Medulla oblongata (tissue), 1 donor: ENCODE results near the gene YTHDC1.
A peak's percentile ranks its signal among the peaks of the same experiment; 100 is the strongest.

Source experiments
- DNase-seq: peaks from one replicate; pipeline ENCODE4 v3.0.0-alpha.2; 2015; ENCODE audit errors: extremely low spot score

YTHDC1 gene

DNA sequence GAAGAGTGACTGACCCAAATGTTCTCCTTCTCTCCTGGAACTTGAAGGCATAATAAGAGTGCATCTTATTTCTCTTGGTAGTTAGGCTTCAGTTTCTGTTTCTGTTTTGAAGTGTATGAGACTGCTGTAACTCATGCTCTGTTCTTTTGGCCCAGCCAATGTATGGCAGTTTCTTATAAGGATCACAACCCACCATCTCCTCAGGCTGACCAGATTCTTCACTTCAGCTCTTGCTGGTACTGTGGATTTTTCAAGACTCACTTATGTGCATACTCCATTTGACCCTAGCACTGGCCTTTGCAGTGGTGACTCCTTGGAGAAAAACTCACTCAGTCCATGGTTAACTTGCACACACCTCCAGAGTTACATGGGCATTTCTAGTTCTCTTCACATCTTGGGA, 9.6 kb upstream of the YTHDC1 start:
- no peak for DNase-seq

GRCh38 chr4:68358988-68359387, 9.1 kb upstream of the YTHDC1 start:
- no peak for DNase-seq

DNA sequence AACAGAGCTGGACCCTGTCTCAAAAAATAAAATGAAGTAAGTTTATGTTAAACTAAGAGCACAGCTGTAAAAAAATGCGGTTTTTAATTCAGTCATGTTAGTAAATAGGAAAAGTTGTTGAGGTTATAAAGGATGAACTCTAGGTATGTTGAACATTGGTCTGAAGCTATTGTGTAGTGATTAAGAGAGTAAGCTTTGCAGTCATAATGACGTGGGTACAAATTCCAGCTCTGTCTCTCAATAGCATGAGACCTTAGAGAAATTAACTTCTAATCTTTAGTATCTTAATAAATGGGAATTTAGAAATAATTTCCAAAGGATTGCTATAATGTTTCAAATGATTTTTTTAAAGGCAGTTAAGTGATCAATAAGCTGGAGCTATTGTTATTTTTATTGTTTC, 2.9 kb upstream of the YTHDC1 start:
- no peak for DNase-seq

- DNase-seq, result peak; percentile 61
These were observed 626 bp downstream of the YTHDC1 start for GRCh38 chr4:68349279-68349648.

DNA sequence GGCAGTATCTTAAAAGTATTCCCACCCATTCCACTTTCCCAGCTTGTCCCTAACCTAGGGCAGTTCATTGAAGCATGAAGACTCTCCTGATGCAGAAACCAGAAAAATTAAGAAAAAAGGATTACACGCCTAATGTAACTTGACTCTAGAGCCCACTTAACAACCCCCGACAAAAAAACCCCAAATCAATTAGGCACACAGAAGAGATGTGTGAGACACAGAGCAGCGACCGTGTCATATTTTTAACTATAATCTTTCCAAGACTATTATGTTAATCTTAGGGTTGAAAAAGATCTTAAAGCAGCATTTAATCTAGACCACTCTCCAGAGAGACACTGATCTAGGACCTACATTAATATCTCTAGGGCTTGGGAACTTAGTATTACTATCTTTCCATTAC, 1.3 kb downstream of the YTHDC1 start:
- DNase-seq, result no peak

GRCh38 chr4:68347845-68348244, 2.0 kb downstream of the YTHDC1 start:
- no peak for DNase-seq

GRCh38 chr4:68346461-68346860, 3.4 kb downstream of the YTHDC1 start:
- no peak for DNase-seq

GRCh38 chr4:68344785-68345184, 5.1 kb downstream of the YTHDC1 start:
- no peak for DNase-seq

GRCh38 chr4:68344049-68344448, 5.8 kb downstream of the YTHDC1 start:
- no peak for DNase-seq

GRCh38 chr4:68342134-68342533, 7.8 kb downstream of the YTHDC1 start:
- peak; percentile 27 for DNase-seq

GRCh38 chr4:68338625-68339024, 11.3 kb downstream of the YTHDC1 start:
- no peak for DNase-seq

DNA sequence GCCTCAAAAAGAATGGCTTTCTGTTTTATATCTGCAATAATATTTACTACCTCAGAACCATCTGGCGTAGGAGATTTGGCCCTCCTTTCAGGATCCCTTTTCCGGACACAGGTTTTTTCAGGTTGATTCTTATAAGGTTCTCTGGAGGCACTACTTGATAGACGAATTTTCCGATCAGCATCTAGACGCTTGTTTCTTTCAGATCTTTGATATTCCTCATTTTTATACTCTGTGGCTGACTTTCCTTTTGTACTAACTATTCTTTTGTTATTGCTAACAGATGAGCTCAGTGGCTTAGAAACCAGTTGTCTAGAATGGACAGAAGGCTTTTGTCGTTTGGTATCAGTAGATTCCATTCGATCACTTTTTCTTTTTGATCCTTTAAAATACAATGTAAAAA, 12.4 kb downstream of the YTHDC1 start:
- DNase-seq, result peak; percentile 25

DNA sequence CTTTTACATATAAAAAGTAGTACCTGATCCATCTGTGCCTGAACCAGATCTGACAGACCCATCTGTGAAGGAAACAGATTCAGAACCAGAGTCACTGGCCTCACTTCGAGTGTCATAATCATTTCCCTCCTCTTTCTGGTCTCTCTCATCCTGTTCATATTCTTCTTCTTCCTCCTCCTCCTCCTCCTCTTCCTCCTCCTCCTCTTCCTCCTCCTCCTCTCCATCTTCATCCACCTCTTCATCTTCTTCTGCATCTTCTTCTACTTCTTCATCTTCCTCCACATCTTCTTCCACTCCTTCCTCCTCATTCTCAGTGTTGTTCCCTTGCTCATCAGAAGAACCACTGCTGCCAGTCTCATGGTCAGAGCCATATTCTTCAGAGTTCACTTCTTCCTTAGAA, 12.9 kb downstream of the YTHDC1 start:
- DNase-seq, result no peak

DNA sequence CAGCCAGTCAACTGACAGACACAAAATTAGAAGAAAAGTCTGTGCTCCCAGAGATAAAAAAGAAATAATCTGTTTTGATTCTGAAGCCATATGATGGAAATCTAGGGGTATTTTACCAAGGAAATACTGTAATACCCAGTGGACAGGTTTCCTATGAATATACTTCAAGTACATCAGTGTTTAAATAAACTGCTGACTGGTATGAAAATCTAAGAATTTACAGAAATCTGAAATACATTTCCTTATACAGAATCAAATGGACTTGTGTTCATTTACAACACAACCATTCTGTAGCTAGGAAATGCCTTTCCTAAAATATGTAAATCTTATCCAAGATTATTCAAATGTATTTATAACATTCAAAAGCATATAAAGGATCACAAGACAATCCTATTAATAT, 13.4 kb downstream of the YTHDC1 start:
- DNase-seq, result no peak

DNA sequence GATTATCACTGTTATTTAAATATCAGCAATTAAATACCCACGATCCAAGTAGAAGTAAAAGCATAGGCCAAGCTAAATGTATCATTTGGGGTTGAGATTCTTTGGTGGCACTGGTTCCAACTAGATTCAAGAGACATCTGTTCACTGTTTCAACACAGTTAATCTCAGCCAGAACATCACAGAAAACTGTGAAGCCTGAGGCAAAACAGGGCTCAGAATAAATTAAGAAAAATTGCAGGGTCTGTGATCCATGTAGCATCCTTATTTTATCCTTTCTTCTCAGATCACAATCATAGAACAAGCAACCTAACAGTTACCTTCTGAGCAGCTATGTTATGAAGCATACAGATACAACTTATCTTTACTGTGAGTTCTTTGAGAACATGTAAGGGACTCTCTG, 23.7 kb downstream of the YTHDC1 start:
- DNase-seq, result no peak

- DNase-seq, result no peak
These were observed 25.2 kb downstream of the YTHDC1 start for GRCh38 chr4:68324519-68325262.

GRCh38 chr4:68319040-68319439, 30.9 kb downstream of the YTHDC1 start:
- no peak for DNase-seq

DNA sequence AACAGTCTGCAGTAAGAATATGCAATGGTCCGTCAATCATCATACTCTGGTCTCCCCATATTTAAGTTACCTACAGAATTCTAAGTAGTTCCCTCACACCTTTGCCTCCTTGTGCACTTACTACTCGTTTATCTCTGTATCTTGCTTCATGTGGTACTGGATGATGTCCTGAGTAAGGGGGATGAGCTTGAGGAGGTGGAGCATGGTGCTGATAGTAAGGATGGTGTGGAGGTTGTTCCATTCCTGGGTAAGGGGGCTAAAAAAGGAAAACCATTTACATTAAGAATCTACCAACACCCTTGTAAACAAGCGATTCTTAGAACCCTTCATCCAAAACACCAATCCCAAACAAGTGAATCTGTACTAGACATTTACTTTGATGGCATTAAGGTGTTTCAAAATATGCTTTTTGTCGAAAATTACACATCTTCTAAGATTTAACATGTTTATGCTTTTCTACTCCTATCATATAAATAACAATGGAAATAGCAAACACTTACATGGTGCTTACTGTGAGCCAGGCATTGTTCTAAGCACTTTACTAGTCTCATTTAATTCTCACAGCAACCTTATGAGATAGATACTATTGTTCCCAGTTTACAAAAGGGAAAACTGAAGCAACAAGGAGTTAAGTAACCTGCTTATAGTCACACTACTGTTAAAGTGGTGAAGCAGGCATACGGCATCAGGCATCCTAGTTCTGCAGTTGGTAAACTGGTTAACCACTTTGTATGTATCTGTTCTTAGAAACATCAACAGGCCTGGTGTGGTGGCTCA, 33.5 kb downstream of the YTHDC1 start:
- no peak for DNase-seq

DNA sequence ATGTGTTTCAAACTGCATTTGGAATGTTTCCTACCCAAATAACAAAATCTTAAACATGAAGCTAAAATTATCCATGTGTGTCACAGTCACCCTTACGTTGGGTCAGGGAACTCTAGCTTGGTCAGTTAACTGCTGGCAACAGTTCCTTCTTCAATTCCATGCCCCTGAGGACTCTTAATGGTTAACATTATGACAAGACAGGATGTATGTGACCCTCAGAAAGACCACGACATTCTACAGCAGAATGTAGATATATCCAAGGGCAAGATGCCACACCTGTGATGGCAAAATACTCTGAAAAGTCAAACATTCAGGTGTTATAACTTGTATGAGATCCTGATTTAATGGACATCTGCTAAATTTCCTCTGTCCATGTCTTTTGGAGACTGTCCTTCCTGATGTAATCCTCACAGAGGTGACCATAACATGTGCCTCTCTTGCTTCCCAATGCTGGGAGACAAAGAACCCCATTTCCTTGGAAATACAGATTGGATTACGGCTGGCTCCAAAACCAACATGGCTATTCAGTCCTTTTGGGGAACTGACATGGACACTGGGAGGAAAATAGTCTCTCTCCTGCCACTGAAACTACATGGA, 39.1 kb downstream of the YTHDC1 start:
- DNase-seq, result no peak

DNA sequence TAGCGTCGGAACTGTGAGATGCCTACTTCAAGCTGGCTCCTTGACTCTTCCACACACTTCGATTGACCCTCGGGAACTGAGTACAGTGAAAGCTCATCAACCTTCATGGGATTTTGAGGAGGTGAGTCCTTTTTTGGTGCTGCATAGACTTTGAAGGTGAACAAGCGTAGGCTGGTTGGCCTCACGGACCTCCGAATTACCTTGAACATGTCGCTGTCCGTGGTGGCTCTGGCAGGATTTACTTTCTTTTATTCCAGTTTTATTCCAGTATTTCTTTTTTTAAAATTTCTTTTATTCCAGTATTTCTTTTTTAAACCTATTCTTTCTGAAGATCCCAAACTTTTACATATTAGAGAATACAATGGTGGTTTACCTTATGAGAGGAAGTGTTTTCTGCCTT, 45.2 kb downstream of the YTHDC1 start:
- DNase-seq, result no peak

GRCh38 chr4:68299492-68300457, 50.1 kb downstream of the YTHDC1 start:
- no peak for DNase-seq

- DNase-seq, result no peak
These were observed 52.8 kb downstream of the YTHDC1 start for GRCh38 chr4:68297137-68297536.
